H1 (cell line): ENCODE measurements around the gene C6orf136. TPM values are rescaled to one million over a fixed set of nuclear protein-coding genes. Genes with fewer than 3 reads are reported as not detected.
A peak's percentile ranks its signal among the peaks of the same experiment; 100 is the strongest.

Experiments used
- CTCF ChIA-PET: fragments of 300-600 bp; sonication (Branson Sonifier 250); formaldehyde crosslinking; loops from one replicate; lab custom pipeline; 2021; ENCODE audit not compliant: partially characterized antibody; lab: Charles Lee
- POLR2A ChIA-PET: fragments of 300-600 bp; sonication (Branson Sonifier 250); formaldehyde crosslinking; loops from one replicate; lab custom pipeline; 2021; ENCODE audit warnings: inconsistent platforms; ENCODE audit not compliant: partially characterized antibody; lab: Charles Lee
- DNase-seq, 2 experiments: peaks; one replicate each; pipeline versions ENCODE4 v3.0.0 to v3.0.0-alpha.2; 2010 to 2022; ENCODE audit warnings: low spot score in 2 of 2, low read depth in 1 of 2, mixed read lengths in 1 of 2
- FAIRE-seq: peaks from 2 replicates; lab custom pipeline; 2011; peaks lifted over from hg19 to GRCh38; lab: Jason Lieb, UNC
- H2AFZ ChIP-seq: 2 replicates; pipeline ENCODE4 v1.8.1; 2012; ENCODE audit warnings: low read length, inconsistent platforms
- H2AK5ac ChIP-seq: 2 replicates; pipeline ENCODE4 v1.6.1; 2013; ENCODE audit warnings: low read depth, low read length
- H2BK120ac ChIP-seq: replicated peaks from 2 replicates; pipeline ENCODE3; 2013; ENCODE audit warnings: low read depth, low read length, inconsistent platforms
- H2BK12ac ChIP-seq: 2 replicates; pipeline ENCODE4 v1.6.1; 2013; ENCODE audit warnings: low read depth, low read length
- H2BK15ac ChIP-seq: 2 replicates; pipeline ENCODE4 v1.6.1; 2013; ENCODE audit warnings: low read length
- H2BK20ac ChIP-seq: 2 replicates; pipeline ENCODE4 v1.6.1; 2013; ENCODE audit warnings: low read length
- H2BK5ac ChIP-seq: 2 replicates; pipeline ENCODE4 v1.6.1; 2013; ENCODE audit warnings: low read depth, low read length
- H3K14ac ChIP-seq: 2 replicates; pipeline ENCODE4 v1.6.1; 2013; ENCODE audit warnings: inconsistent platforms; ENCODE audit not compliant: insufficient read length
- H3K18ac ChIP-seq: 2 replicates; pipeline ENCODE4 v1.6.1; 2013; ENCODE audit warnings: low read length; ENCODE audit errors: extremely low read depth
- H3K23ac ChIP-seq: 2 replicates; pipeline ENCODE4 v1.6.1; 2013; ENCODE audit warnings: inconsistent platforms; ENCODE audit not compliant: insufficient read length
- H3K23me2 ChIP-seq: 2 replicates; pipeline ENCODE4 v1.6.1; 2013; ENCODE audit warnings: low read depth, low read length
- H3K27ac ChIP-seq: 2 replicates; pipeline ENCODE4 v1.6.1; 2011; ENCODE audit warnings: low read depth, low read length, inconsistent platforms
- H3K27me3 ChIP-seq, 4 experiments: replicated peaks in 1 of 4; 1 replicate in 1 of 4; 2 replicates in 3 of 4; pipeline versions ENCODE4 v1.6.1 to v1.8.1; 2011 to 2013; ENCODE audit warnings: low read length in 3 of 4, mild to moderate bottlenecking in 3 of 4, inconsistent platforms in 2 of 4, mixed read lengths in 2 of 4, moderate library complexity in 1 of 4; ENCODE audit not compliant: control insufficient read depth in 3 of 4, insufficient read depth in 3 of 4; ENCODE audit errors: extremely low read depth in 1 of 4
- H3K36me3 ChIP-seq, 4 experiments: 2 replicates each; pipeline versions ENCODE4 v1.6.1 to v1.8.1; 2011 to 2013; ENCODE audit warnings: mild to moderate bottlenecking in 4 of 4, low read length in 3 of 4, moderate library complexity in 2 of 4, control low read depth in 1 of 4, inconsistent platforms in 1 of 4; ENCODE audit not compliant: insufficient read depth in 4 of 4, control insufficient read depth in 2 of 4
- H3K4ac ChIP-seq: replicated peaks from 2 replicates; pipeline ENCODE3; 2013; ENCODE audit warnings: low read length, low read depth, mixed read lengths, inconsistent platforms; ENCODE audit not compliant: insufficient read length
- H3K4me1 ChIP-seq, 4 experiments: replicated peaks in 1 of 4; 1 replicate in 1 of 4; 2 replicates in 3 of 4; pipeline versions ENCODE4 v1.6.1 to v1.8.1; 2011 to 2013; ENCODE audit warnings: low read length in 3 of 4, inconsistent platforms in 2 of 4, mixed read lengths in 1 of 4; ENCODE audit not compliant: insufficient read depth in 4 of 4, control insufficient read depth in 3 of 4
- H3K4me2 ChIP-seq, 2 experiments: 2 replicates each; pipeline versions ENCODE4 v1.6.1 to v1.8.1; 2011 to 2013; ENCODE audit warnings: low read depth in 2 of 2, low read length in 2 of 2, control low read depth in 1 of 2, inconsistent platforms in 1 of 2, mild to moderate bottlenecking in 1 of 2; ENCODE audit not compliant: insufficient read depth in 1 of 2
- H3K4me3 ChIP-seq, 4 experiments: fragments of 200-600, 300-600 bp in 1 of 4; sonication (generic), shearing (Covaris generic), sonication (Bioruptor Twin) in 1 of 4; 2 replicates each; pipeline versions ENCODE4 v1.5.1 to v1.8.1; 2011 to 2016; ENCODE audit warnings: low read length in 4 of 4, low read depth in 3 of 4, control low read depth in 2 of 4, inconsistent platforms in 2 of 4, mild to moderate bottlenecking in 2 of 4, mixed read lengths in 1 of 4, moderate library complexity in 1 of 4; ENCODE audit not compliant: insufficient read depth in 2 of 4; ENCODE audit errors: extremely low read depth in 1 of 4
- H3K56ac ChIP-seq: replicated peaks from 2 replicates; pipeline ENCODE3; 2013; ENCODE audit warnings: low read depth, mild to moderate bottlenecking, mixed read lengths, low read length, inconsistent platforms; ENCODE audit not compliant: insufficient read length
- H3K79me1 ChIP-seq: 2 replicates; pipeline ENCODE4 v1.6.1; 2013; ENCODE audit warnings: low read depth, low read length, control low read depth
- H3K79me2 ChIP-seq, 2 experiments: 2 replicates each; pipeline versions ENCODE4 v1.6.1 to v1.8.1; 2012 to 2013; ENCODE audit warnings: low read length in 2 of 2, mild to moderate bottlenecking in 2 of 2, inconsistent platforms in 1 of 2; ENCODE audit not compliant: insufficient read depth in 2 of 2, control insufficient read depth in 1 of 2
- H3K9ac ChIP-seq, 4 experiments: replicated peaks in 1 of 4; 1 replicate in 1 of 4; 2 replicates in 3 of 4; pipeline versions ENCODE4 v1.6.1 to v1.8.1; 2011 to 2013; ENCODE audit warnings: low read depth in 3 of 4, low read length in 3 of 4, control low read depth in 2 of 4, mild to moderate bottlenecking in 2 of 4, moderate library complexity in 2 of 4, inconsistent platforms in 1 of 4; ENCODE audit errors: extremely low read depth in 1 of 4
- H3K9me3 ChIP-seq, 2 experiments: 2 replicates each; pipeline versions ENCODE4 v1.6.1 to v1.8.1; 2012 to 2013; ENCODE audit warnings: mild to moderate bottlenecking in 2 of 2, moderate library complexity in 2 of 2, control low read depth in 1 of 2, inconsistent platforms in 1 of 2, low read depth in 1 of 2, low read length in 1 of 2, mixed read lengths in 1 of 2; ENCODE audit not compliant: insufficient read depth in 2 of 2
- H4K20me1 ChIP-seq, 2 experiments: replicated peaks in 1 of 2; 2 replicates each; pipeline versions ENCODE3 to v1.8.1; 2011 to 2013; ENCODE audit warnings: inconsistent platforms in 2 of 2, low read length in 2 of 2, mild to moderate bottlenecking in 1 of 2; ENCODE audit not compliant: insufficient read depth in 2 of 2, control insufficient read depth in 1 of 2
- H4K5ac ChIP-seq: 2 replicates; pipeline ENCODE4 v1.6.1; 2013; ENCODE audit warnings: low read length, low read depth, mixed read lengths, inconsistent platforms; ENCODE audit not compliant: insufficient read length
- H4K8ac ChIP-seq: 2 replicates; pipeline ENCODE4 v1.8.0; 2013; ENCODE audit warnings: mild to moderate bottlenecking, moderate library complexity, low read length, inconsistent platforms; ENCODE audit not compliant: insufficient read depth; ENCODE audit errors: extremely low read depth
- H4K91ac ChIP-seq: replicated peaks from 2 replicates; pipeline ENCODE3; 2013; ENCODE audit warnings: low read length, mixed read lengths, inconsistent platforms; ENCODE audit not compliant: insufficient read length
- BCL11A ChIP-seq, 2 experiments: IDR thresholded peaks; one replicate each; pipeline ENCODE4 v1.6.1; 2011; ENCODE audit warnings: low read depth in 2 of 2, low read length in 2 of 2, mild to moderate bottlenecking in 2 of 2
- CTBP2 ChIP-seq: IDR thresholded peaks from 2 replicates; pipeline ENCODE4 v1.7.0; 2011; ENCODE audit warnings: borderline replicate concordance, mild to moderate bottlenecking, moderate library complexity, mixed read lengths, low read length; ENCODE audit not compliant: insufficient read depth, insufficient read length
- HDAC6 ChIP-seq: IDR thresholded peaks from one replicate; pipeline ENCODE4 v1.7.1; 2012; ENCODE audit warnings: low read depth, mild to moderate bottlenecking, inconsistent platforms, low read length, moderate library complexity
- NANOG ChIP-seq: IDR thresholded peaks from 2 replicates; pipeline ENCODE4 v1.6.1; 2011; ENCODE audit warnings: low read length, low read depth, mild to moderate bottlenecking, inconsistent platforms; ENCODE audit not compliant: insufficient read depth, poor library complexity, severe bottlenecking
- NRF1 ChIP-seq: IDR thresholded peaks from 2 replicates; pipeline ENCODE4 v1.6.1; 2011; ENCODE audit warnings: mild to moderate bottlenecking, low read depth, low read length, improper control_type of control experiment
- PHF8 ChIP-seq: fragments of 200-600 bp; sonication (generic); conservative IDR thresholded peaks from 2 replicates; pipeline ENCODE4 v1.7.1; 2012; ENCODE audit warnings: low read depth, mild to moderate bottlenecking, inconsistent platforms, low read length, moderate library complexity
- POLR2AphosphoS5 ChIP-seq: IDR thresholded peaks from 2 replicates; pipeline ENCODE4 v1.6.1; 2011; ENCODE audit warnings: low read depth, low read length
- SIN3A ChIP-seq, 2 experiments: IDR thresholded peaks in 1 of 2; conservative IDR thresholded peaks in 1 of 2; 2 replicates each; pipeline ENCODE4 v1.6.1; 2011 to 2012; ENCODE audit warnings: low read length in 2 of 2, improper control_type of control experiment in 1 of 2, low read depth in 1 of 2, mild to moderate bottlenecking in 1 of 2
- SP2 ChIP-seq: IDR thresholded peaks from 2 replicates; pipeline ENCODE4 v1.6.1; 2012; ENCODE audit warnings: mild to moderate bottlenecking, low read length, inconsistent platforms
- WGBS, 2 experiments: shearing (Covaris generic) in 1 of 2; methylation state at CpG; one replicate each; pipeline versions ENCODE4 v1.1.6 to v1.1.7; 2013 to 2015; ENCODE audit warnings: low lambda C conversion rate in 2 of 2, mixed read lengths in 2 of 2, inconsistent platforms in 1 of 2, low coverage in 1 of 2, missing lambda C conversion rate in 1 of 2; ENCODE audit not compliant: insufficient replicate concordance in 2 of 2, insufficient coverage in 1 of 2, insufficient read length in 1 of 2; ENCODE audit errors: extremely low coverage in 1 of 2, missing lambda C conversion rate in 1 of 2; 5-methylcytosine and 5-hydroxymethylcytosine counted together
- polyA plus RNA-seq, 7 experiments: library from polyadenylated mRNA; depleted of rRNA in 3 of 7; stranded (reverse) in 5 of 7; unstranded in 2 of 7; fragments of >200 nt in 5 of 7; fragments of 200-250 nt in 2 of 7; gene quantifications; 1 replicate in 5 of 7; 2 replicates in 1 of 7; 4 replicates in 1 of 7; pipeline versions ENCODE4 v1.2.1 to v1.2.3, GENCODE V29; 2011 to 2013; ENCODE audit warnings: missing spikeins in 2 of 7, mixed read lengths in 2 of 7
- total RNA-seq: library from RNA; stranded (reverse); fragmentation: NEBNext Ultra II Directional; extraction: Animal tissue kit (Norgen Biotek cat#: 25700); gene quantifications from 2 replicates; pipeline ENCODE4 v1.2.1, GENCODE V29; 2021

The C6orf136 gene
- total and polyA plus RNA-seq, 2 of the 8 experiments (the other 6 are each of a cell fraction or from before 2014, with no cell fraction given), result 20.8 to 23.1 TPM

DNA sequence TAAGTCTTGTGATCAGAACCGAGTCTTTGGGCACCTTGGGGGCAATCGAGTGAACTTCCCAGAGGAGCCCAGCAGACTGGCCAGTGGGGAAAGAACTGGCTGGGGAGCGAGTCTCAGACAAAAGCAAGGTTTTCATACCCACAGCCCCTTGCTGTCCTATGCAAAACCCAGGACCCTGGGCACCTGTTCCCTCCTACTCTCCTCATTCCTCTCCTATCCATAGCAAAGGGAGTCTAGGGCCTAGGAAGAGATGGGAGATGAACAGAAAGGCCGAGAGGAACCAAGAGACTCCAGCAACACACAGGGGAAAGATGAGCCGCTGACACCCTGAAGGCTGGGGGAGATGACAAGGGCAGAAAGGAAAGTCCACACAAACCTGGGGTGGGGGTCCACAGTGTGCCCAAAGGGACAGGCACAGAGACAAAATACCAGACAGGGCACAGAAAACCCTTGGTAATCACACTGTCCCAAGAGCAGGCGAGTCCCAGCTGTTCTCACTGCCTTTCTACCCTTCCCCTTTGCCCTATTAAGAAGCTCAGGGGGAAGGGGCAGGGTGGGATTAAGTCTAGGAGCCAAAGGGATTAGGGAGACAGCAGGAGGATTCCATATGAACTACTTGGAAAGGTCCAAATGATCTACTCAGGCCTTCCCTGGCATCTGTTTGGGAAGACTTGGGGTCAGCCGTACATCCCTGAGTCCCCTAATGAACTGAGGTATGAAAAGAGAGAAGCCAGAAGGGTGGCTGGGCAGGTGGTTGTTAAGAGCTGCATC lies 33.0 kb downstream of the C6orf136 start:
- Histone ChIP-seq H3K79me2 (peaks cover 0 to 11% of the 10 kb centered on the region in 2 experiments; a peak in 3 of 4 replicates), H4K20me1 (peaks cover 2 to 9% of the 10 kb centered on the region in 2 experiments), H2BK5ac (no peak overlapping the region), H2BK12ac (no peak overlapping the region), H3K4me3 (peak overlapping the region in 1 of 4 experiments; percentile 50; a peak in 1 of 8 replicates), H4K8ac (no peak overlapping the region), H3K56ac (no peak overlapping the region), H3K18ac (no peak overlapping the region), H3K4me1 (peaks cover 7 to 20% (median 14%) of the 10 kb centered on the region in 4 experiments), H3K23ac (no peak overlapping the region), H3K36me3 (no peaks in the 10 kb centered on the region; a peak in 2 of 8 replicates), H3K9me3 (no peaks in the 10 kb centered on the region), H3K9ac (no peak overlapping the region), H3K4me2 (peak overlapping the region; percentile 1 to 61; a peak in 2 of 4 replicates), H2BK20ac (no peak overlapping the region), H2BK15ac (no peak overlapping the region), H4K5ac (no peak overlapping the region), H3K27ac (no peak overlapping the region), H3K14ac (no peak overlapping the region), H3K79me1 (no peaks in the 10 kb centered on the region; the same call in 1 of the 2 replicates), H3K4ac (no peak overlapping the region), H2AFZ (no peak overlapping the region), H3K23me2 (peaks cover 2% of the 10 kb centered on the region; the same call in 1 of the 2 replicates), H2AK5ac (no peak overlapping the region), H2BK120ac (no peak overlapping the region), H3K27me3 (no peaks in the 10 kb centered on the region), H4K91ac (no peak overlapping the region)
- TF ChIP-seq SP2 (no peak), HDAC6 (no peak), PHF8 (no peak), BCL11A (IDR thresholded peaks at IDR 0.05; ENCODE audit: low read depth in 2 of 2, low read length in 2 of 2) (no peak), SIN3A (conservative IDR thresholded peaks at IDR 0.05 in 1 of 2, IDR thresholded peaks at IDR 0.05 in 1 of 2; ENCODE audit: low read depth in 1 of 2, low read length in 2 of 2) (no peak), NANOG (no peak), POLR2AphosphoS5 (no peak), CTBP2 (no peak), NRF1 (no peak)
- ChIA-PET CTCF (interaction anchor here (0.5 to 11.0 kb wide), 17 partner anchors 9 to 406 kb away, joined by 3 to 147 read pairs (median 4); partner anchors contain the start of genes MDC1 and TUBB), POLR2A (interaction anchor here (0.7 to 18.7 kb wide), 7 partner anchors 11 to 62 kb away, joined by 3 to 388 read pairs (median 5); partner anchors contain the start of genes MDC1, MRPS18B, NRM and TUBB)
- DNase-seq, result no peak
- FAIRE-seq, result no peak
- WGBS, 2 experiments, result 90% methylated on average over 7 of the region's 7 CpGs; no CpG with 5 or more reads in 1 of the 2 experiments
